ENCODE measurements around the gene C9.

Gene C9

GRCh38 chr5:39315995-39316394, 48.3 kb downstream of the C9 start:
- H2AK5ac ChIP-seq (ENCODE audit: low read length) = no peak overlapping the region
- H3K14ac ChIP-seq (ENCODE audit: low read length) = no peak overlapping the region
- no peak overlapping the region for H3K23ac ChIP-seq (ENCODE audit: low read length)
- no peaks in the 10 kb centered on the region for H3K79me1 ChIP-seq (ENCODE audit: low read length)
- H3K27ac ChIP-seq (ENCODE audit: low read depth, low read length) = no peak overlapping the region
- no peak overlapping the region for H3K18ac ChIP-seq (ENCODE audit: low read length)
- no peak overlapping the region for H3K4me2 ChIP-seq (ENCODE audit: low read length)
- no CpG with 5 or more reads among the region's 4 CpGs for WGBS (ENCODE audit: extremely low coverage, insufficient coverage, insufficient read length)
- H3K4me1 ChIP-seq (ENCODE audit: control insufficient read depth in 1 of 2, insufficient read depth in 2 of 2, low read length in 2 of 2) = no peaks in the 10 kb centered on the region
- H4K91ac ChIP-seq (ENCODE audit: low read depth, low read length) = no peak overlapping the region
- H2BK5ac ChIP-seq (ENCODE audit: low read depth, low read length, poor library complexity) = no peak overlapping the region
- no peak overlapping the region for H2BK120ac ChIP-seq (ENCODE audit: insufficient read depth, low read length, poor library complexity)
- no peak overlapping the region for H3K4ac ChIP-seq (ENCODE audit: low read depth, low read length)
- no peak for DNase-seq
- no peak overlapping the region for H4K8ac ChIP-seq (ENCODE audit: low read depth, low read length)
- H2AFZ ChIP-seq (ENCODE audit: insufficient read depth, low read length, poor library complexity) = no peak overlapping the region
- no peaks in the 10 kb centered on the region for H3K79me2 ChIP-seq (ENCODE audit: control insufficient read depth, insufficient read depth, low read length, poor library complexity)
- no peak overlapping the region for H2BK12ac ChIP-seq (ENCODE audit: low read length)
- H3K4me3 ChIP-seq (ENCODE audit: low read depth, low read length) = no peak overlapping the region
- peaks cover 2% of the 10 kb centered on the region for H3K9me3 ChIP-seq (ENCODE audit: insufficient read depth, low read depth, low read length)
- H3K27me3 ChIP-seq (ENCODE audit: insufficient read depth, low read length) = no peaks in the 10 kb centered on the region
- H3K36me3 ChIP-seq (ENCODE audit: control insufficient read depth in 1 of 2, insufficient read depth in 2 of 2, low read length in 2 of 2) = no peaks in the 10 kb centered on the region
- H4K12ac ChIP-seq (ENCODE audit: low read depth, low read length) = no peak overlapping the region
- H3K9ac ChIP-seq (ENCODE audit: low read length) = no peak overlapping the region

- Histone ChIP-seq H3K27me3 (ENCODE audit: insufficient read depth, low read length) (no peaks in the 10 kb centered on the region), H3K4me3 (ENCODE audit: low read depth, low read length) (no peak overlapping the region), H4K12ac (ENCODE audit: low read depth, low read length) (no peak overlapping the region), H2AK5ac (ENCODE audit: low read length) (no peak overlapping the region), H3K4ac (ENCODE audit: low read depth, low read length) (no peak overlapping the region), H3K36me3 (ENCODE audit: control insufficient read depth in 1 of 2, insufficient read depth in 2 of 2, low read length in 2 of 2) (no peaks in the 10 kb centered on the region), H3K18ac (ENCODE audit: low read length) (no peak overlapping the region), H3K79me2 (ENCODE audit: control insufficient read depth, insufficient read depth, low read length, poor library complexity) (no peaks in the 10 kb centered on the region), H2BK120ac (ENCODE audit: insufficient read depth, low read length, poor library complexity) (no peak overlapping the region), H4K91ac (ENCODE audit: low read depth, low read length) (no peak overlapping the region), H2BK12ac (ENCODE audit: low read length) (no peak overlapping the region), H3K4me2 (ENCODE audit: low read length) (no peak overlapping the region), H3K9ac (ENCODE audit: low read length) (no peak overlapping the region), H2AFZ (ENCODE audit: insufficient read depth, low read length, poor library complexity) (no peak overlapping the region), H3K27ac (ENCODE audit: low read depth, low read length) (no peak overlapping the region), H3K23ac (ENCODE audit: low read length) (no peak overlapping the region), H3K9me3 (ENCODE audit: insufficient read depth, low read depth, low read length) (peaks cover 1% of the 10 kb centered on the region), H4K8ac (ENCODE audit: low read depth, low read length) (no peak overlapping the region), H3K14ac (ENCODE audit: low read length) (no peak overlapping the region), H3K79me1 (ENCODE audit: low read length) (no peaks in the 10 kb centered on the region), H3K4me1 (ENCODE audit: control insufficient read depth in 1 of 2, insufficient read depth in 2 of 2, low read length in 2 of 2) (no peaks in the 10 kb centered on the region), H2BK5ac (ENCODE audit: low read depth, low read length, poor library complexity) (no peak overlapping the region)
- no peak for DNase-seq
- WGBS (ENCODE audit: extremely low coverage, insufficient coverage, insufficient read length) = no CpG with 5 or more reads among the region's 1 CpG
Measured at GRCh38 chr5:39314591-39314990, 49.7 kb downstream of the C9 start.

GRCh38 chr5:39309534-39309933, 54.8 kb downstream of the C9 start:
- no peak for DNase-seq
- Histone ChIP-seq H3K4me1 (ENCODE audit: control insufficient read depth in 1 of 2, insufficient read depth in 2 of 2, low read length in 2 of 2) (no peaks in the 10 kb centered on the region), H2AK5ac (ENCODE audit: low read length) (no peak overlapping the region), H3K79me1 (ENCODE audit: low read length) (no peaks in the 10 kb centered on the region), H3K9ac (ENCODE audit: low read length) (no peak overlapping the region), H3K27ac (ENCODE audit: low read depth, low read length) (no peak overlapping the region), H3K36me3 (ENCODE audit: control insufficient read depth in 1 of 2, insufficient read depth in 2 of 2, low read length in 2 of 2) (no peaks in the 10 kb centered on the region), H2BK12ac (ENCODE audit: low read length) (no peak overlapping the region), H3K4ac (ENCODE audit: low read depth, low read length) (no peak overlapping the region), H3K79me2 (ENCODE audit: control insufficient read depth, insufficient read depth, low read length, poor library complexity) (no peaks in the 10 kb centered on the region), H3K4me3 (ENCODE audit: low read depth, low read length) (no peak overlapping the region), H3K23ac (ENCODE audit: low read length) (no peak overlapping the region), H4K91ac (ENCODE audit: low read depth, low read length) (no peak overlapping the region), H2BK120ac (ENCODE audit: insufficient read depth, low read length, poor library complexity) (no peak overlapping the region), H3K27me3 (ENCODE audit: insufficient read depth, low read length) (no peaks in the 10 kb centered on the region), H3K4me2 (ENCODE audit: low read length) (no peak overlapping the region), H2BK5ac (ENCODE audit: low read depth, low read length, poor library complexity) (no peak overlapping the region), H4K8ac (ENCODE audit: low read depth, low read length) (no peak overlapping the region), H3K14ac (ENCODE audit: low read length) (no peak overlapping the region), H2AFZ (ENCODE audit: insufficient read depth, low read length, poor library complexity) (no peak overlapping the region), H3K18ac (ENCODE audit: low read length) (no peak overlapping the region), H3K9me3 (ENCODE audit: insufficient read depth, low read depth, low read length) (no peaks in the 10 kb centered on the region), H4K12ac (ENCODE audit: low read depth, low read length) (no peak overlapping the region)
- WGBS (ENCODE audit: extremely low coverage, insufficient coverage, insufficient read length) = no CpG with 5 or more reads among the region's 1 CpG

GRCh38 chr5:39302472-39302871, 61.8 kb downstream of the C9 start:
- H3K14ac ChIP-seq (ENCODE audit: low read length) = no peak overlapping the region
- WGBS (ENCODE audit: extremely low coverage, insufficient coverage, insufficient read length) = no CpG with 5 or more reads among the region's 1 CpG

More at GRCh38 chr5:39302472-39302871, 61.8 kb downstream of the C9 start:
- Histone ChIP-seq H3K4me3 (ENCODE audit: low read depth, low read length) (no peak overlapping the region), H3K9ac (ENCODE audit: low read length) (no peak overlapping the region), H3K4me1 (ENCODE audit: control insufficient read depth in 1 of 2, insufficient read depth in 2 of 2, low read length in 2 of 2) (no peaks in the 10 kb centered on the region), H3K79me2 (ENCODE audit: control insufficient read depth, insufficient read depth, low read length, poor library complexity) (no peaks in the 10 kb centered on the region), H3K23ac (ENCODE audit: low read length) (no peak overlapping the region), H3K27me3 (ENCODE audit: insufficient read depth, low read length) (no peaks in the 10 kb centered on the region), H2AFZ (ENCODE audit: insufficient read depth, low read length, poor library complexity) (no peak overlapping the region), H3K27ac (ENCODE audit: low read depth, low read length) (no peak overlapping the region), H3K4me2 (ENCODE audit: low read length) (no peak overlapping the region), H3K9me3 (ENCODE audit: insufficient read depth, low read depth, low read length) (no peaks in the 10 kb centered on the region), H3K4ac (ENCODE audit: low read depth, low read length) (no peak overlapping the region), H4K8ac (ENCODE audit: low read depth, low read length) (no peak overlapping the region), H2BK12ac (ENCODE audit: low read length) (no peak overlapping the region), H2BK120ac (ENCODE audit: insufficient read depth, low read length, poor library complexity) (no peak overlapping the region), H2BK5ac (ENCODE audit: low read depth, low read length, poor library complexity) (no peak overlapping the region), H3K18ac (ENCODE audit: low read length) (no peak overlapping the region), H2AK5ac (ENCODE audit: low read length) (no peak overlapping the region), H4K91ac (ENCODE audit: low read depth, low read length) (no peak overlapping the region), H3K79me1 (ENCODE audit: low read length) (no peaks in the 10 kb centered on the region), H3K36me3 (ENCODE audit: control insufficient read depth in 1 of 2, insufficient read depth in 2 of 2, low read length in 2 of 2) (no peaks in the 10 kb centered on the region), H4K12ac (ENCODE audit: low read depth, low read length) (no peak overlapping the region)
- no peak for DNase-seq
